HT1080 (cell line): Measurements from ENCODE around the gene POFUT2. TPM values are rescaled to one million over a fixed set of nuclear protein-coding genes. Genes with fewer than 3 reads are reported as not detected.

ENCODE experiments used
- DNase-seq: peaks from one replicate; pipeline ENCODE4 v3.0.0-alpha.2; 2015; ENCODE audit warnings: low read depth
- total RNA-seq: library from RNA; depleted of rRNA; stranded (reverse); fragments of >200 nt; shearing (Covaris generic); gene quantifications from 2 replicates; pipeline ENCODE4 v1.2.3, GENCODE V29; 2014; rRNA removed

POFUT2 gene
- total RNA-seq, 1 experiment from 2014 or later: 36.5 TPM

GRCh38 chr21:45225041-45225740 lies 62.5 kb downstream of the POFUT2 start:
- no peak for DNase-seq

GRCh38 chr21:45224189-45224938 lies 63.3 kb downstream of the POFUT2 start:
- no peak for DNase-seq

- no peak for DNase-seq
These were observed 64.2 kb downstream of the POFUT2 start for GRCh38 chr21:45223236-45224185.

- DNase-seq: no peak
These were observed 65.7 kb downstream of the POFUT2 start for GRCh38 chr21:45222001-45222400.

- no peak for DNase-seq
These were observed 66.8 kb downstream of the POFUT2 start for GRCh38 chr21:45220714-45221490.

GRCh38 chr21:45220071-45220481 lies 67.6 kb downstream of the POFUT2 start:
- DNase-seq: no peak

- no peak for DNase-seq
These were observed 68.2 kb downstream of the POFUT2 start for GRCh38 chr21:45219517-45219916.

GRCh38 chr21:45217010-45217409 lies 70.7 kb downstream of the POFUT2 start:
- DNase-seq: no peak

GRCh38 chr21:45215213-45215612 lies 72.5 kb downstream of the POFUT2 start:
- DNase-seq: no peak

Other genes with a start within 250 kb of the POFUT2 start
- gene ADARB1, start 213.3 kb downstream of the POFUT2 start, total RNA-seq: 20.6 and 22.4 TPM in 2 replicates
- gene COL18A1, start 117.3 kb upstream of the POFUT2 start, total RNA-seq: 4.2 TPM in 2 replicates